ENCODE data around the gene CDH13. TPM values are rescaled to one million over a fixed set of nuclear protein-coding genes. Genes with fewer than 3 reads are reported as not detected.

The CDH13 gene
- total RNA-seq, 1 experiment from 2014 or later = not detected

DNA sequence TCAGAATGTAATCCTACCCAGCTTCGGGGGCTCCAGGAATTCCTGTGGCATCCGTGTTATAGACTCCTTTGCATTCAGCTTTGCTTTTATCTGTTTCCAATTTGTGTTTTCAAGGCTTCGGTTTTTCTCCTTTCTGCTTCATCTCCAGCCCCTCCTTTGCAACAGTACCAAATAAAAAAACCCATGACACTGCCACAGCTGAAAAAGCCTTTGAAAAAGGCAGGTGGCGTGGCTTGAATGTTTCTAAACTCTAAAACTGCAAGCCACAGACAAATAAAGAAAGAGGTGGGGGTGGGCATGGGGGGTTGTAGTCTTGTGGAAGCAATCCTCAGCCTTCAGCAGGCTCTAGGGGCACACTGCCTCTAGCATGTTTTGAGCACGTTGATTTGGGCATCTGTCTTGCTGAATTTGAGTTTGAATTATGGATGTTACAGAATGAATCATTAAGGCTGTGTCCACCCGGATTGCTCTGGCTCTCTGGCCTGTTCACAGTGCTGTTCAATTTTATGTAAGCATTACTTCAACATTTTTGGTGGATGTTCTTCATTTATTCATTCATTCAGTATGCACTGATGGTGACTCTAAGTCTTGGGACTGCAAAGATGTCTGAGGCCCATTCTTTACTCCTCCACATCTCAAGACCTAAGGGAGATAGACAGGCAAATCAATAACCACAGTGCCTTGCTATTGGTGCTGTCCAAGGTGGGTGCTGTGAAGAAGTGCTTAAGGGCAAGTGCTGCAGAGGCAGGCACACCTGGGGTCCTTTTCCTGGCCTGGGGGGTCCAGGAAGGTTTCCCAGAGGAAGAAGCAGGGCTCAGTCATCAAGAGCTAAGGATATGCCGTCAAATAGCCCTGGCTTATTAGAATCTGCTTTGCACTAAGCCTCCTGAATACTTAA, 77.4 kb downstream of the CDH13 start:
- in situ Hi-C loops (cut with HindIII; ENCODE audit: low pct_unique_long_range_greater_than_20kb, low sequenced_read_pairs) = no loop called here
- DNase-seq (ENCODE audit: low read depth, low spot score) = no peak

DNA sequence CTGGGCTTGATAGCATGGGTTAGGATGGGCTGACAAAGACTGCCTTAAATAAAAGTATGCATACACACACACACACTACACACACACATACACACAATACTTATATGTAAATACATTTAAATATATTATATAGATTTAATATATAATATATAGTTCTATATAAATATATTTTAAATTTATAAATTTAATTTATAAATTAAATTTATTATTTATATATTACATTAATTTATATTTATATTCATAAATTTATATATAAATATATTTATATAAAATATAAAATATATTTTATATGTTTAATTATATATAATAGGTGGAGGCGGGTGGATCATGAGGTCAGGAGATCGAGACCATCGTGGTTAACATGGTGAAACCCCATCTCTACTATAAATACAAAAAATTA, 83.2 kb downstream of the CDH13 start:
- DNase-seq (ENCODE audit: low read depth, low spot score) = no peak

DNA sequence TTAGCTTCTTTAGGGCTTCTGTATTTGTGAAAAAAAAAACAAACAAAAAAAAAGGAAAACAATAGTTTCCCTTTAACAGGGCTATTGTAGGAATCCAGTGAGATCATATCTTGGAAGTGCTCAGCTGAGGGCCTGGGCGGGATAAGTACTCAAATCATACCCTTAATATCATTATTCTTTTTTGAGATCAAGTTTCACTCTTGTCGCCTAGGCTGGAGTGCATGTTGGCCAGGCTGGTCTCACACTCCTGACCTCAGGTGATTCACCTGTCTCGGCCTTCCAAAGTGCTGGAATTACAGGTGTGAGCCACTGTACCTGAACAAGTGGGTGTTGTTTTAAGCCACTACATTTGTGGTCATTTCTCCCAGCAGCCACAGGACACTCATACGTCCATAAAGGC, 87.0 kb downstream of the CDH13 start:
- no peak for DNase-seq (ENCODE audit: low read depth, low spot score)
- in situ Hi-C loops (cut with HindIII; ENCODE audit: low pct_unique_long_range_greater_than_20kb, low sequenced_read_pairs) = no loop called here

More for the DNA sequence above, 83.2 kb downstream of the CDH13 start:
- in situ Hi-C loops (cut with HindIII; ENCODE audit: low pct_unique_long_range_greater_than_20kb, low sequenced_read_pairs) = no loop called here

DNA sequence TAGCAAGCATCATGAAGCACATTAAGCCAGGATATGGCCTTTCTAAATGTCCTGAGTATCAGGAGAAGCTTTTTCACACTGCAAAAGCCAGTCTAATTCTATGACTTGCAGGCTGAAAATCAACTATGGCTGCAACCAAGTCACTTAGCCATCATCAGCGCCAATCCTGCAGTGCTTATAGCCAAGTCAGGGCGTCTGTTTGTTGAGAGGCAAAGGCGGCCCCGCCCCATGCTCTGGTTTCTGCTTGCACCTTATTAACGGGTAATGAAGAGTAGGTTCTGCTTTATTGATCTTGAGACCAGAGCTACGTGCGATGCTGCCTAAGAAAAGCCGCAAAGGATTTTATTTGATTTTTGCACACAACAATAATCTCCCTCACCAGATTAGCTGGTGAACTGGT, 88.4 kb downstream of the CDH13 start:
- in situ Hi-C loops (cut with HindIII; ENCODE audit: low pct_unique_long_range_greater_than_20kb, low sequenced_read_pairs) = no loop called here
- no peak for DNase-seq (ENCODE audit: low read depth, low spot score)

DNA sequence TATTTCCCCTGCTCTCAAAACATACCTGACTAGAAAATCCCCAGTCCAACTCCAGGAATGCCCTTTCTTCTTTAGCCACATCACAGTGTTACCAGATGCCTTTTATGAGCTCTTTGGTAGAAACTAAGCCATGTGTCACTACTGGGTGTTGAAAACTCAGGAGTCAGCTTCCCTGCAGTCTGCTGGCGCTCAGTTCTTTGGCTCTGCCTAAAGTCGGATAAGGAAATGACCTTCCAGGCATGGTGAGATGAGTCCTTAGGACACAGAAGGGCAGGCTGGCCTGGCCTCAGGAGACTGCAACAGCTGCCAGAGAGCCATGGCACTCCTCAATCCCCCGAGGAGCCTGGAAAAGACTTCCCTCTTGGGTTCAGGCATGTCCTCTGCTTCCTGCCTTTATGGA, 89.1 kb downstream of the CDH13 start:
- in situ Hi-C loops (cut with HindIII; ENCODE audit: low pct_unique_long_range_greater_than_20kb, low sequenced_read_pairs) = no loop called here
- no peak for DNase-seq (ENCODE audit: low read depth, low spot score)

DNA sequence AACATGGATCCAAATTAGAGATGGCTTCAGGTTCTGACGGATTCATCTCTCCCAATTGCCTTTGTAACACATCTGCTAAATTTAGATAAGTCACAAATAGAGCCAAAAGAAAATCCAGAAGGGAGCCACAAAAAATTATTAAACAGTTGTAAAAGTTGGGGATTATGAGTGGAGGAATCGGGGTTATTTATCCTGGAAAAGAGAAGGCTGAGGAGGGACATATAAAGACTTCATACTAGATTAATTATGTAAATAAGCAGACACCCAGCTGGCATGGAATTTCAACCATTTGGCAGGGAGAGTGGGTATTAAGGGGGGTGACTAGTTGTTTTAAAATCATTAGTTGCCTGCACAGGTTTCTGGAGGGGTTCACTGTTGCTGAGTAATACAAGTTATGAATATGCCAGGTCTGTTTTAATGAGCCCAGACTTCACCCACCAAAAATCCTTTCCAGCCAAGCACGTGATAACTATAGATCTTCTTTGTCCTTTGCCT, 89.6 kb downstream of the CDH13 start:
- in situ Hi-C loops (cut with HindIII; ENCODE audit: low pct_unique_long_range_greater_than_20kb, low sequenced_read_pairs) = no loop called here
- DNase-seq (ENCODE audit: low read depth, low spot score) = no peak

DNA sequence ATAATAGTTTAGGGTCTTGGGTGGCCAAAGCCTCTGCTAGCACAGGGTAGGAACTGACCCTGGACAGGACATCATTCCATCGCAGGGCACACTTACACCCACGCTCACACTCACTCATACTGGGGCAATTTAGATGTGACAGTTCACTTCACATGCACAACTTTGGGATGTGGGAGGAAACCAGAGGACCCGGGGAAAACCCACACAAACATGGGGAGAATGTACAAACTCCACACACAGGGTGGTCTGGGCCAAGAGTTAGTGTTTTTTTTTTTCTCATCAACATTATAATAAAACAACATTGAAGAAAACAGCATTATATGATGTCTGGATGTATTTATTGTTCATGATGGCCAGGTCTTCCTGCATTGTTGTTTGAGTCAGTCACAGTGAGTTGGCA, 93.6 kb downstream of the CDH13 start:
- DNase-seq (ENCODE audit: low read depth, low spot score) = no peak
- in situ Hi-C loops (cut with HindIII; ENCODE audit: low pct_unique_long_range_greater_than_20kb, low sequenced_read_pairs) = no loop called here

DNA sequence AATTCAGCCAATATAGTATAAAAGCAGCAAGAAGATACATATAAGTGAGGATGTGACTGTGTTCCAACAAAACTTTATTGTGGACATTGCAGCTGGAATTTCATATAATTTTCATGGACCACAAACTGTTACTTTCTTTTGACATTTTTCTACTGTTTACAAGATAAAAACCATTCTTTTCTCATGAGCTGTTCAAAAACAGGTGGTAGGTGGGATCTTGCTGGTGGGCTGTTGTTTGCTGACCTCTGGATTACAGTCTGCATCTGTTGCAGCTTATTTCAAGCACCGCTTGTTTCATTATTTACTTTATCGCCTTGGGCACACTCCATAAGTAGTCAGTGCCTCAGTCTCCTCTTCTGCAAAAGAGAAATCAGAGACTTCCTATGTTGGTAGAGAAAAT, 99.5 kb downstream of the CDH13 start:
- in situ Hi-C loops (cut with HindIII; ENCODE audit: low pct_unique_long_range_greater_than_20kb, low sequenced_read_pairs) = no loop called here

DNA sequence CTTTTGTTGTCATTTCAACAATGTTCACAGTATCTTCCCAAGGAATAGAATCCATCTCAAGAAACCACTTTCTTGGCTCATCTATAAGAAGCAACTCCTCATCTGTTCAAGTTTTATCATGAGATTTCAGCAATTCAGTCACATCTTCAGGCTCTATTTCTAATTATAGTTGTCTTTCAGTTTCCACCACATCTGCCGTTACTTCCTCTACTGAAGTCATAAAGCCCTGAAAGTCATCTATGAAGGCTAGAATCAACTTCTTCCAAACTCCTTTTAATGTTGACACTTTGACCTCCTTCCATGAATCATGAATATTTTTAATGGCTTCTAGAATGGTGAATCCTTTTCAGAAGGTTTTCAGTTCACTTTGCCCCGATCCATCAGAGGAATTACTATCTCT, 102.1 kb downstream of the CDH13 start:
- in situ Hi-C loops (cut with HindIII; ENCODE audit: low pct_unique_long_range_greater_than_20kb, low sequenced_read_pairs) = no loop called here
- DNase-seq (ENCODE audit: low read depth, low spot score) = no peak

More for the DNA sequence above, 99.5 kb downstream of the CDH13 start:
- DNase-seq (ENCODE audit: low read depth, low spot score) = no peak

DNA sequence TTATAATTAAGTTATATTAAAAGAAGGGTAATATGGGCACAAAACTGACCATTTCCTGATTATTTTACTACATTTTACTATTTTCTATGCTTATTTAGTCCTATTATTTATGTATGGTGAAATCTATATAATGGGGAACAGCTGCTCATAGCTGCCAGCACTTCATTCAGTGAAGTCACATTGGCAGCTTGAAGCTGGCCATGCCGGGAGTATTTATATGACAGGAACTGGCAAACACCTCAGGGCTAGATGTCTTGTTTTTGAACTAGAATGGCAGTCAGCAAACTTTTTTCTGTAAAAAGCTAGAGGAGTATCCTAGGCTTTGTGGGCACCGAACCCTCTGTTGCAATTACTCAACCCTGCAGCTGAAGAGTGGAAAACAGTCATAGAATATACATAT, 104.1 kb downstream of the CDH13 start:
- in situ Hi-C loops (cut with HindIII; ENCODE audit: low pct_unique_long_range_greater_than_20kb, low sequenced_read_pairs) = no loop called here
- no peak for DNase-seq (ENCODE audit: low read depth, low spot score)

DNA sequence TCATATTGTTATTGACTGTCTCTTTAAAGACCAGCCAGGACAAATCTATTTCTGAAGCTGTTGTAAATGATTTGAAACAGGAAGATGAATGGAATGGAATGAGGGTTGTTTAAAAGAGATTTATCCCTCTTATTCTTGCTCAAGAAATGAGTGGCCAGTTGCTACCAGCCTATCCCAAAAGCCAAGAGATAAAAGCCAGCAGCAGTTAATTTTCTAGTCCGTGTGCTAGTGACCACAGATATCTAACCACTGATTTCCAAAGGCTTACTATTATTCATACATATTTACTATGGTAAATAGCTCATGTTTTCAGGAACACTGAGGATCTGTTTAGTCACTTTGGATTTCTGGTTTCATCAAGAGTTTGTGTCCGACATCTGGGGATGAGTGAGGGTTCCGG, 105.7 kb downstream of the CDH13 start:
- DNase-seq (ENCODE audit: low read depth, low spot score) = no peak
- in situ Hi-C loops (cut with HindIII; ENCODE audit: low pct_unique_long_range_greater_than_20kb, low sequenced_read_pairs) = no loop called here

DNA sequence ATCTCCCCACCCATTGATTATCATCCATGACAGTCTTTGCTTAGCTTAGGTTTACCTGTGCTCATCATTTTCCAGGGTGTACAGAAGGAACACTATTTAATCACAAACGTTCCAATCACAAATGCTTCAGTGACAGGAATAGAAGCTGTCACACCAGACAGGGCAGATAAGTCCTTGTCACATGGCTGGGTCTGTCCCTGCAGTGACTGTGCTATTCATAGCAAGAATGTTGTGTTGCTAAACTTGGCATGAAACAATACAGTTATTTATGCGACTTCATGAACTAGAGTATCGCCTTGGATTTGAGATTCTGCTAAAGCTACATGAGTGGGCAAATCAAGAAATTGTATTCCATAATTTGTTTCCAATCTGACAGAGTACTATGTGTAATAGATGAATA, 108.4 kb downstream of the CDH13 start:
- DNase-seq (ENCODE audit: low read depth, low spot score) = no peak
- in situ Hi-C loops (cut with HindIII; ENCODE audit: low pct_unique_long_range_greater_than_20kb, low sequenced_read_pairs) = no loop called here

DNA sequence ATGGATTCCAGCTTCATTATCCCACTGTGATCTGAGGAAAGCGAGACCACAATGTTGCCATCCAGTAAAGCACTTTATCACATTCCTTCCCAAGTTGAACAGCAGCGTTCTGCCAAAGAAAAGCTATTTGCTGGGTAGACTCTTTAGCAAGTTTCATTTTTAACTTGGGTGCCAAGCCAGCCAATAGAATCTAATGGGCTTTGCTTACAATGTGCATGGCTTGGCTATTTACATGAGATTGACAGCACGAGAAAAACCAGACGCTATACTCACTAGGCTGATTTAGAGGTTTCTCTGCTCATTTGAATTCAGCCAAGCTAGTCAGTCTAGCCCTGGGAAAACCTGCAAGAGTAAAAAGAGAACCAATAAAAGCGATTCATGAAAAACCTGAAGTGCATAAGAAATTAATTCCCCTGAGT, 108.9 kb downstream of the CDH13 start:
- in situ Hi-C loops (cut with HindIII; ENCODE audit: low pct_unique_long_range_greater_than_20kb, low sequenced_read_pairs) = no loop called here

DNA sequence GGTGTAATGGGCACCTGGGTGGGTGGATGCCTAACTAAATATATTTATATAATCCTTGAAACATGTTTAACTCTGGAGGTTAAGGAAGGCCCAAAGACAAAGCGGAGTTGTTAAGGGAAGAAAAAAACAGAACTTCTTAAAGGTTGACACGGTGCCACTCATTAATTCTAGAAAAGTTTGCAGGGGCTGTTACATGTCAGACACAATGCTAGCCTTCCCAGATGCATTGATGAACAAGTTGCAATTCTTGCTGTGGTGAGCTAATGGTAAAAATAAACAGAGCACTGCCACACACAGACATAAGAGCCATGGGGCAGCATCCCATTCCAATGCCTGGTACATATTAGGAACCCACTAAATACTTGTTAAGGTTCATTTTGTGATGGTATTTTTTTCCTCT, 109.5 kb downstream of the CDH13 start:
- DNase-seq (ENCODE audit: low read depth, low spot score) = no peak
- in situ Hi-C loops (cut with HindIII; ENCODE audit: low pct_unique_long_range_greater_than_20kb, low sequenced_read_pairs) = no loop called here

More for the DNA sequence above, 108.9 kb downstream of the CDH13 start:
- DNase-seq (ENCODE audit: low read depth, low spot score) = no peak

DNA sequence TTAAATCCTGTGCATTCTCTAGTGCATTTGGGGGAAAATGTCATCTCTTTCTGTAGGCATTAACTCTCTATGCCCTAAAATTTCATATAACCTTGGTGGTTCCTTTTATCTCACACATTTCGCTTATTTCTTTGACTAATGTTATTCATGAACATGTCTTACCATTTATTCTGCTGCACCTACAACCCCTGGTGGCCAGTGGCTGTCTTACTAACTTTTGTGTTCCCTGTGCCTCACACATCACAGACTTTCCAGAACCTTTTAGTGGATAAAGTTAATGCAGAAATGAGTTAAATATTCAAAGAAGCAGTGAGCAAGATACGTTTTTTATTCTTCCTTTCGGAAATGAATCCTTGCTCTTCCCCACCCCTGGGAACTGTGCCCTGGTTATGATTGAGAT, 111.9 kb downstream of the CDH13 start:
- DNase-seq (ENCODE audit: low read depth, low spot score) = peak; percentile 11

DNA sequence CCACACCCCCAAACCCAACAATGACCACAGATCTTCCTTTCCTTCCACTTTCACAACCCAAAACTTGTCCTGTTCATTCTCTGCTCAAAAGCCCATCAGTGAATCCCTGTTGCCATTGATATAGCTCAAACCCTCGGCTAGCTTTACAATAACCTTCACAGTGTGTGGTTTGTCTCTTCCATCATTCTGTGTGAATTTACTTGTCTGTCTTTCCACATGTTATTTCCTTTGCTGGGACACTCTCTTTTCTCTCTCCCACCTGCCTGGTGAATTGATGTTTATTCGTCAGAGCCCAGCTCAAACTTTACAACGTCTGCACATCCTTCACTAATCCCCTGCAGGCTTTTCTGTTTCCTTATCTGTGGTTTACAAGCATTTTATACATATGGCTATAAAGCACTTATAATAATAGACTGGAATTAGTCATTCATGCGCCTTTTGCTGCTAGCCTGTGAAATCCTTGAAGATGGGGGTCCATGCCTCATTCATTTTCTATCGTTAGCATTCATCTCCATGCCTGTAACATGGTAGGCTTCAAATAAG, 114.4 kb downstream of the CDH13 start:
- no peak for DNase-seq (ENCODE audit: low read depth, low spot score)
- in situ Hi-C loops (cut with HindIII; ENCODE audit: low pct_unique_long_range_greater_than_20kb, low sequenced_read_pairs) = no loop called here

More for the DNA sequence above, 111.9 kb downstream of the CDH13 start:
- in situ Hi-C loops (cut with HindIII; ENCODE audit: low pct_unique_long_range_greater_than_20kb, low sequenced_read_pairs) = no loop called here

DNA sequence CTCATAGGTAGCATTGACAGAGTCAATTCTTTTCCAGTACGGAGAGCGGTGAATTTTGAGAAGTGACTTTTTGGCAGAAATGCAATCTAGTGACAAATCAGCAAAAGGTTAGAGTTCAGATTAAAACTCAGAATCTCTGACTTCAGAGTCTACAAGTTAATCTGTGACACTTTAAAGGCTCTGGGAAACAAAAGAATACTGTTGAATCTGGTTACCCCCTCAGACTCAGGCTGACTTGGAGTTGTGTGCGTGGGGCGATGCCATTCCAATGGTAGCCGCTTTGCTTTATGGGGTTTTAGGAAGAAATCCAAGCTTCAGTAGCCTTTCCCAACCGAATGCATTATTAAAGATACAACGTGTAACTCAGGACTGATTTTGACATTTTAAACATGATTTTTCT, 118.2 kb downstream of the CDH13 start:
- in situ Hi-C loops (cut with HindIII; ENCODE audit: low pct_unique_long_range_greater_than_20kb, low sequenced_read_pairs) = no loop called here
- DNase-seq (ENCODE audit: low read depth, low spot score) = no peak

DNA sequence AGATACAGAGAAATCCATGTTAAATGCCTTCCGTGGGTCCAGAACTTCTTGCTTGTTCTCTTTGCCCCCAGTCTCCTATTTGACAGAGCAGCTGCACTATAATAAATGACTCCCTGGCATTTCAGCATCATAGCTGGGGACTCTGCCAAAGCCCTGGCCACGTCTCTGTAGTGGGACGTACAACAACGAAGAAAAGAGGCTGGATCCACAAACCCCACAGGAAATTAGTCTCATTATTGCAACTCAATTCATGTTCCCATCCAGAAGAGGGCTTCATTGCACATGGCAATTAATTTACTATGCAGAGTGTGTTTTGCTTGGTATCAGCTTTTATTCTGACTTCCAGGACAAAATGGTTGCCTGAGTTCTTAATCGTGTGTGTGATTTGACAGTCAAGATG, 121.3 kb downstream of the CDH13 start:
- DNase-seq (ENCODE audit: low read depth, low spot score) = no peak
- in situ Hi-C loops (cut with HindIII; ENCODE audit: low pct_unique_long_range_greater_than_20kb, low sequenced_read_pairs) = no loop called here

DNA sequence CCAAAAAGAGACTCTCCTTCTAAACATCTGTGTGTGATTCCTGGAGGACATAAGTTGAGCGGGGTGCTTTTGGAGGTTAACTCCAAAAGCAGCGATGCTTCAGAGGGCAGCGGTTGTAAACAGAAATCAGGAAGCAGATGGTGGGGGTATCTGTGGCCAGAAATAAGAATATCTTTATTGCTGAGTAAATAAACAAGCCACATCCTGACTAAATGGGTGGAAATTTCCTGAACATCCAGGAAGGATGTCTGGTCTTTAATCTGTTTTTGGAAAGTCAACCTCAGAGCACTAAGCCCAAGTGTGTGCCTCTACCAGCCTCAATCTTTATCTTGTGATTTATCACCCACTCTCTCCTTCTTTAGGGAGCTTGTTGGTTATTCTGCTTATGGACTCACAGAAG, 123.3 kb downstream of the CDH13 start:
- in situ Hi-C loops (cut with HindIII; ENCODE audit: low pct_unique_long_range_greater_than_20kb, low sequenced_read_pairs) = no loop called here
- DNase-seq (ENCODE audit: low read depth, low spot score) = no peak
